HG02852 (cell line): Measurements from ENCODE around the gene DCAF5.
"Not testable (repeated sequence)": the region's sequence is repeated elsewhere in the genome, so short reads cannot be mapped to it uniquely, and the experiment has no call there.

Source experiments
- ATAC-seq: cut with Tn5 transposase; IDR thresholded peaks from one replicate; pipeline ENCODE4 v1.9.1; 2021; ENCODE audit warnings: mild to moderate bottlenecking, moderate library complexity; ENCODE audit not compliant: unreplicated experiment

The DCAF5 gene

GRCh38 chr14:69044965-69045555 is 107.9 kb downstream of the DCAF5 start:
- ATAC-seq: no peak

DNA sequence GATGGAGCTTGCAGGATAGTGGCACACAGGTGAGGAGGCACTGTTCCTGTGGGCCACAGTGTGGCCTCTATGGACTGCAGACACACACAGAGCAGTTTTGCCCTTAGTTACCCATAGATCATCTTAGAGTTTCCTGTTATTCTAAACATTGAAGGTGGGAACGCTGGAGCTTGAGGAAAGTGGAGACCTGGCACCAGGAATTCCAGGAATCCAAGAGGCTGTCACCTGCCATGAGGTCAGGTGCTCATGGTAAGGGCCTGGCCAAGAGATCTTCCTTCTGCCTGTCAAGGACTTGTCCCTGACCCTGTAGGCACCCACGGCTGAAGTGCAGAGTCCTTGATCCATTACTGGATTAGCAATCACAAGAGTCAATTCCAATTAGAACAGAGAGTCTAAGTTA is 108.6 kb downstream of the DCAF5 start:
- no peak for ATAC-seq

GRCh38 chr14:69043596-69044260 is 109.2 kb downstream of the DCAF5 start:
- ATAC-seq: no peak

- ATAC-seq: no peak
Measured at GRCh38 chr14:69042787-69043444, 110.0 kb downstream of the DCAF5 start.

DNA sequence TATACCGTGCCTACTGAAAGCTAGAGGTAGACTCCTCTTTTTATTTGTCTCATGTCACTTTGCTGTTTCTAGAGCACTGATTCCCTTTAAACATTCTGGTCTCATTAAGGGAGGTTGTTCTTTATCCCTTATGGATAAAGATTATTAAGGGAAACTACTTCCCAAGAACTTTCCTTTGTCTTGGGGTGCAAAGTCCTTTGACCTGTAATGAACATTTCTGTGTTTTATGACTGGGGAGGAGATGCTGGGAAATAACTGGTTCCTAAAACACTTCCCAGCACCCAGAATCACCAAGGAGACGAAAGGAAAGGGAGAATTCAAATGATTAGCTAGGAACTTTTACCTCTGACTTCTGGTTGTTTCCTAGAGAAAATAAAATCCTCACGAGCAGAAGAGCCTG is 110.6 kb downstream of the DCAF5 start:
- ATAC-seq: no peak

DNA sequence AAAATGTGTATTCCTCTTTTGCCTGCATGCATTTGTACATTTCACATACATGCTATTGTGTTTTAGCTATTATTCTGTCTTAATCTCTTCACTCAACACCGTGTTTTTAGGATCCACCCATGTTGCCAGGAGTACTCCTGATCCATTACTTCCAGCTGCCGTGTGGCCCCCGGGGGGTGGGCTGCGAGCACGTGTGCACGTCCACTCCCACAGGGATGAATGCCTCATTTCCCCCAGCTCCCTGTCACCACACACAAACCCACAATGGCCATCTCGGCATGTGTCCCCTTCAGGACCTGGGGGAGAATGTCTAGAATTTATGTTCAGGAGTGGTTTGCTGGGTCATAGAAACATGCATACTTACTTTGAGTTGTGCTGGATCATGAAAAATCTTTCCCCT is 111.1 kb downstream of the DCAF5 start:
- no peak for ATAC-seq

GRCh38 chr14:69040353-69040752 is 112.6 kb downstream of the DCAF5 start:
- no peak for ATAC-seq

DNA sequence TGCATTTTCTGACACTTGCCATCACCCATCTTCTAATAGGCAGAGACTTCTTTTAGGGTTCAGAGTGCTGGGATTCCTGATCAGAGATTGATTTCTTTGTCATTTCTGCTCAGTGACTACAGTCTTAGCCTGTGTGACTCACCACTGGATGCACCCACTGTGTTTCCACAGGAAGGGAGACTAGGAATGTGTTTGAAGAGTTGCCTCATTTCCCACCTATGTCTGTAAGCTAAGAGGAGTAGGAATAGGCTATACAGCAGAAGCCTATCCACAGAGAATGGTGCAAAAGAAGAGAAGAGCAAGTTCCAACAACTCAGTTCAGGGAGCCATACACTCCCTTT is 113.7 kb downstream of the DCAF5 start:
- ATAC-seq: no peak

- ATAC-seq: no peak
Measured at GRCh38 chr14:69038455-69039287, 114.2 kb downstream of the DCAF5 start.

- no peak for ATAC-seq
Measured at GRCh38 chr14:69037790-69038454, 115.0 kb downstream of the DCAF5 start.

GRCh38 chr14:69036757-69037506 is 116.0 kb downstream of the DCAF5 start:
- no peak for ATAC-seq

DNA sequence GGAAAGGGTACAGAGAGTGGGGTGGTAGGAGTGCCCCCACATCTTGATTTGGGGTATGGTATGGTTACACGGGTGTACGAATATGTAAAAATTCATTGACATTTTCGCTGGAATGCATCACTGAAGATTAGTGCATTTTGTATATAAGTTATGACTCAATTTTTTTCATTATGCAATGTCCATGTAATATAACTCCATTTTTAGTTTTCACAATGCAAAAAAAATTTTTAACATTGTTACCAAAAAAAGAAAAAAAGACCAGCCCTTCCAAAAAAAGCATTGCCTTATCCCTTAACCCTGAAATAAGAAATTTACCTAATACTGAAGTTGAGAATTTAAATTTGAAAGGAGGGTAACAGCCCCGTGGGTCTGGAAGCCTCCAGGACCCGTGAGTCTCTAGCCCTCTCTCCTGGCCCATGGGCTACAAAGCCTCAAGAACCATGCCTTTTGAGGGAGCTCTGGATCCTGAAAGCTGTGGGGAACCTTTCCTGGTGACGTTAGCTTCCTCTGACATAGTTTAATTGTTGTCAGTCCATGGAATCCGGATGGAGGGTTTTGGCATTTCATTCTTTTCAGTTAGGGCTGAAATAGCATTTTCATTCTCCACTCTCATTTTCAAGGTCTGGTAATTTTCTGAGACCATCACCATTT is 118.2 kb downstream of the DCAF5 start:
- ATAC-seq: no peak

- no peak for ATAC-seq
Measured at GRCh38 chr14:69027242-69027913, 125.5 kb downstream of the DCAF5 start.

GRCh38 chr14:69023035-69023434 is 129.9 kb downstream of the DCAF5 start:
- ATAC-seq: no peak

- not testable (repeated sequence) for ATAC-seq
Measured at GRCh38 chr14:69022093-69022492, 130.8 kb downstream of the DCAF5 start.

- no peak for ATAC-seq
Measured at GRCh38 chr14:69017706-69018105, 135.2 kb downstream of the DCAF5 start.

- ATAC-seq: no peak
Measured at GRCh38 chr14:69014829-69015259, 138.1 kb downstream of the DCAF5 start.

DNA sequence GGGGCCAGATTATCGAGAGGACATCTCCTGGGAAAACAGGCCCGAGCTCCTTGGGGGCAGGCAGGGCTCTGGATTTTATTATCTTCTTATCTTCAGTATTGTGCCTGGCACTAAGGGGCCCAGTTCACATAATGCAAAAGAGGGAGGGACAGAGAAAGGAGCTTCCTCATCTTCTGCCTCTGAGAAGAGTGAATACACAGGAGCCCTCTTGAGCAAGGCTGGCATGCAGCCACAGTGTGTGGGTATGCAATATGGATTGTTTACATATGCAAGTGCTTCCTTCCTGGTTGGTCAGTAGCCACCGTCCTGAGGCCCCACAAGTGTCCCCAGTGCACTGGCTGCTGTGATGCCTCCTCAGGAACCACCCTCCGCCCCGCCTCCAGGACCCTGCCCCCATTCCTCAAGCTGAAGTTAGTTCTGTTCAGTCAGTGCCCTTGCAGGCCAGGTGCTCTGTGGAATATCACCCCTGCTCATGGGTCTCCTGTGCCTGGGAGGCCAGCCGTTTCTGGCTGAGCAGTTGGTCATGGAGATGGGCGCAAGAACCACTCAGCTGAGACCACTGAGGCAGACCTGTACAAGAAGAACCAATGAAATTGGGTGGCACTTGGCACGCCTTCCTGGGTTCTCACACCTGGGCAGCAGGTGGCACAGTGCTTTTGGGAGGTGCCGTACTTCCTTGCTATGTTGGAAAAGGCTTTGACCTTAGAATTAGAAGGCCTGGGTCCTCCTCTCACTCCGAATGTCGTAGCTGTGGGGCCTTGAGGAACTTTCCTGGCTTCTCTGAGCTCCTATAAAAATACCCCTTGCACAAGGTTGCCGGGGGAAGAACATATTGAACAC is 138.8 kb downstream of the DCAF5 start:
- ATAC-seq: no peak
